Activated CD4-positive, alpha-beta T cell treated with anti-CD3 and anti-CD28 coated beads for 1 hour (primary cell): ENCODE results near the gene LMNA.
"Not testable (repeated sequence)": the region's sequence is repeated elsewhere in the genome, so short reads cannot be mapped to it uniquely, and the experiment has no call there.

Experiments used
- DNase-seq: peaks from one replicate; pipeline ENCODE4 v3.0.0-alpha.2; 2020

Gene LMNA

DNA sequence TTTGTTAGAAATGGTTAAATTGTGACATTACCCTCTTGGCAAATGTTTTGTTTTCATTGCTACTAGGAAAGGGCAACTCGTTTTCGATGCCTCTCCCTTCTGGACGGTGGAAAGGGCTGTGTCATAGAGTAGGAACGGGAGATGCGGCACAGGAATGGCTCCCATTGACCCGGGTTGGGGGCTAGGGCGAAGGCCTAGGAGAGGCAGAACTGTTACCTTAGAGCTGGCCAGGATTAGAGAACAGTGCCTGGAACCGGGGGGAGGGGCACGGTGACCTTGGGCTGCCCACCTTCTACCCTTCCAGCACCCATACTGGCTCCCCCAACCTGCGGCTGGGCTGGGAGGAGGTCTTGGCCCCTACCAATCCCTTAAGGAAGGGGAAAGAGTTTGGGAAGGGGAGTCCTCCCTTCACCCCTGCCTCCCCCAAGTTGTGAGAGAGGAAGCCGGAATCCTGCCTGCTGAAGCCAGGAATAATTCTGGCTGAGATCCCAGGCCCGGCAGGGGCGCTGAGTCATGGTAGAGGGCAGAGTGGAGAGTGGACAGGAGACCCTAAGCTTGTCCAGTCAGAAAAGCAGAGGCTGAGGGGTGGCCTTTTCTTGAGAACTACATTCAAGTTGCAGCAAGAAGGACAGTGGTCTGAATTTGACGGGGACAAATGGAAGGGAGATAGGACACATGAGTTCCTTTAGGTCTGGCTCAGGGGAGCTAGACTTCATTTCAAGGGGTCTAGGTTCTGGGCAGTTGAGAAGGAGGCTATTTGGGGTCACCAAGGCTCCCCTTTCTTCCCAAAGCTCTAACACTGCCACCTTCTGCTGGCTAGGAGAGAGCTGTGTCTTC is 8.2 kb downstream of the LMNA start:
- DNase-seq: no peak

DNA sequence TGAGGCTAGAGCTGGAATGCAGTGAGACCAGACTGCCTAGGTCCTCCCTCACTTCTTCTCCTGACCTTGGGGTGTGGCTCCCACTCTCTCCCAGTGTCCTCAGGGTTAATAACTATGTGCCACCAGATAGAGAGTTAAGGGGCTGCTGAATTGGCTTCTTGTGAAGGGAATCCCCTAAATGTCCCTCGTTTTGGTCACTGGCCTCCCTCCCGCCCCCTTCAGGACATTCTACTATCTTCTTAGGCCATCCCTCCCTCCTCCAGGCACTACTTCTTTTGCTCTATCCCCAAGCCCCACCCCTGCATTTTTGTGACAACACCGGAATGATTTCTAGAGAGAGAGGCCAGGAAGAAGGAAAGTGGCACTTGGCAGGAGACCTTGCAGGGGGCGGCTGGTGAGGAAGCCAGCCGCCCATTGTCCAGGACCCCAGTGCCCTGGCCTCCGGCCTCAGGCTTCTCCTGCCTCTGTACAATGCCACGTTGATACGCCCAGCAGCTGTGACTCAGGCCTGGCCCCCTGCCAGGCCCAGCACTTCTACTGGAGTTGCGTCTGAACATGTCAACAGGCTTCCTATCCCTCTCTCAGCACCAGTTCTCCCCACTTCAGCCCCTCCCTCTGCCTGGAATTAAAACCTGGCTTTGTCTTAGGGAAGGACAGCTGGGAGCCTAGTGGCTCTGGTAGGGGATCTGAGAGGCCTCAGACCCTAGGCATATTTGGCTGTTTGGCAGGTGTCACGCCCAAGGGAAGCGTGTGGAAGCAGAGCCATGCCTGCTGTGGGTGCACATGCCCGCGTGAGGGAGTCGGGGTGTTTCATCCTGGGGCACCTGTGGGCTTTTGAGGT is 9.1 kb downstream of the LMNA start:
- DNase-seq: peak; percentile 63

DNA sequence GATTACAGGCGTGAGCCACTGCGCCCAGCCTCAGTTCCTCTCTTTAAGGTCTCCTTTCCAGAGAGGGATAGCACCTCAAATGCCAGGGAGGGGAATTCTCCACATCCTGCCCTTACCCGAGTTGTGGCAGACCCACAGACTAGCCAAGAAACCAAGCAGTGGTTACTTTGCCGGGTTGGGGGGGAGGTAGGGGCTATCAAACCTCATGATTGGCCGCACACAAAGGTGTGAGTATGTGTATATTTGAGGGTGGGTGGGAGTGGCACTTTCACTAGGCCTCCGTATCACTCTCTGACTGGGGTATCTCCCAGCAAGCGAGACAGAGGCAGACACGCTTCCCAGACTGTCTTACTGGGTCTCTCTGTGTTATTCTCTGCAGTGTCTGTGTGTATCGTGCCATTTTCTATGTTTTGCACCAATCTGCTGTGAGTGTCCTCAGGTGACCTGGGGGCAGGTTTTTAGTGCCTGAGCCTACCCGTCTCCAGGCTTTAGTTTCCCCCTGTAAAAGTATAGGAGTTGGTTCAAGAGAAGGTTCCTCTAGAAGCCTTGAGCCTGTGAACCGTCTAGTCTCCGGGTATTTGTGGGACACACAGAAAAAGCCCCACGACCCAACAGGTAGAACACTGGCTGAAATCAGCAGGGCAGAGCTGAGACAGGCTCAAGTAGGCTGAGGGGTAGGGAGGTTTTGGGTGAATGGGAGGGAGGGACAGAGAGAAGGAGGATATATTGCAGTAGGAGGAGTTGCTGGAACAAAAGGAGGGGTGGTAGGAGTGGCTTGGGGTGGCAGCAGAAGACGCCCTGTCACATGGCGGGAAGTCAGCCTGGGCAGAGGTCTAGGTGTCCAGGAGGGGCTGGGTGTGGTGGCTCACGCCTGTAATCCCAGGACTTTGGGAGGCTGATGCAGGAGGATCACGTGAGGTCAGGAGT is 10.3 kb downstream of the LMNA start:
- DNase-seq: no peak

DNA sequence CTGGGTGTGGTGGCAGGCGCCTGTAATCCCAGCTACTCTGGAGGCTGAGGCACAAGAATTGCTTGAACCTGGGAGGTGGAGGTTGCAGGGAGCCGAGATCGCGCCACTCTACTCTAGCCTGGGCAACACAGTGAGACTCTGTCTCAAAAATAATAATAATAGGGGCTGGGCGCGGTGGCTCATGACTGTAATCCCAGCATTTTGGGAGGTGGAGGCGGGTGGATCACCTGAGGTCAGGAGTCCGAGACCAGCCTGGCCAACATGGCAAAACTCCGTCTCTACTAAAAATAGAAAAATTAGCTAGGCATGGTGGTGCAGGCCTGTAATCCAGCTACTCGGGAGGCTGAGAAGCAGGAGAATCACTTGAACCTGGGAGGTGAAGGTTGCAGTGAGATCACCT is 11.0 kb downstream of the LMNA start:
- not testable (repeated sequence) for DNase-seq

DNA sequence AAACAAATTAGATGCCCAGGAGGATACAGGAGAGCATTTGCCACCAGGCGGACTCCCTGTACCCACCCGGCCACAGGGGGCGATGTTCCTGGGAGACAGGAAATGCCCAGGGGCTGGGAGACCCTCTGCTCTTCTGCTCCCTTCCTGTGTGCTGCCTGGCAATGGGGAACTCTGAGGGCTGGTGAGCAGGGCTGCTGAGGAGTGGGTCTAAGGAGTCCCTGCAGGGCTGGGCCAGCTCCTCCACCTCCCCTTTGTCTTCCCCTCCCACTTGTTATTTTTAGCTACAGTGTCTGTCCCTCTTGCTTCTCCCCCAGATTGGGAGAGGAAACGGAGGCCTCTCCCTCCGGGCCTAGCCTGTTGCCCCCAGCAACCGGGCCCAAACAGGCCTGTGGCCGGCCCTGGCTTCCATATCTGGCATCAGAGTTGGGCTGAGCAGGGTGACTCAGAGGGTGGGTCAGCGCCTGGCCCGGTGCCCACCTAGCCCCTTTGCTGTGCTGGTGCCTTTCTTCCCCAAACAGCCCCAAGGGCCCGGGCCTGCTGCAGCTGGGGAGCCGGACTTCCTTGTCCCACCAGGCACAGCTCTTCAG is 11.6 kb downstream of the LMNA start:
- no peak for DNase-seq

DNA sequence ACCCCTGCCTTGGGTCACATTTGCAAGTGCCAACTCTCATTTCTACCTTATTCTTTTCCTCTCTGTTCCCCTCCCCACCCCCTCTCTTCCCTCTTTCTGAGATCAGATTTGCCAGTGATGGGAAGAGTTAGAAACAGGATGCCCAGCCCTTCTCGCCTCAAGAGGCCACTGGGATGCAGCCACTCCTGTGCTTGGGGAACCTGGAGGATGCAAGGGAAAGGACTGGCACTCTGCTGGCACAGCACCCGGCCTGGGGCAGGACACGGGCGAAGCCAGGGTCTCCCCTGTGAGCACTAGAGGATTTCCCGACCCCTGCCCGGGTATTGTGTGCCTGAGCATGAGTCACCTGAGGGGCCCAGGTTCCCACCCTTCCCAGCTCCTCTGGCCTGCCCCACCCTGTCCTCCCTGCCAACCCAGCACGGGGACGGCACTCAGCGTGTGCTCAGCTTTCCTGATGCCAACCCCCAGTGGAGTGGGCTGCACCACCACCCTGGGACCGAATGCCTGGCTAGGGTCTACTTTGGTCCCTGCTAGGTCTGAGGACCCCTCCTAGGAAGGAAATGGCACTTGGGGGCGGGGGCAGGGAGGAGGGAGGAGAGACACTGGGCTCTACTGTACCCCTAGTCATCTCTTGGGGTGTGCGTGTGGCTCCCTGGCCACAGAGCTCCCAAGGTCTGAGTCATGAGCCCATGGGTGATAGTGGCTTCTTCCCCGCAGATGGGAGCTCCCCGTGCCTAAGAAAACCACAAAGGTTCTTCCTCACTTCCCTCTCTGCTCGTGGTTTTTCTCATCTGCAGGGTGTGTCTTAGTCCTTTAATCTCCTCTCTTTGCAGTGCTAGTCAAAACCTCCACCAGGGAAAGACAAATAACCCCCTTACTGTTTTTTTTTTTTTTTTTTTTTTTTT is 12.4 kb downstream of the LMNA start:
- peak; percentile 66 for DNase-seq

DNA sequence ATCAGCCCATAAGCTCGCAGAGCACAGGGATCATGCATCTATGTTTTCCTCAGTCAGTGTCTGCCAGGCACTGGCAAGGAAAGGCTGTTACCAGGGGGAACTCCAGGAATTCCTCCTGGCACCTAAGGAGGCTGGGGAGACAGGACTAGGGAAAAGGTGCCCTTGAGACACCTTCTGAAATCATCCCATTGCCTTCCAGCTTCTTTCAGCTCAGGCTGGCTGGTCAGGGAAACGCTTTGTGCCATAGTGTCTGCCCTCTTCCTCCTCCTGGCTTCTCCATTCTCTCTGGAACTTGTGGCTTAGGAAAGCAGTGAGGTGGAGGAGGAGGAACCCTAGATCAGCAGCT is 13.8 kb downstream of the LMNA start:
- no peak for DNase-seq

DNA sequence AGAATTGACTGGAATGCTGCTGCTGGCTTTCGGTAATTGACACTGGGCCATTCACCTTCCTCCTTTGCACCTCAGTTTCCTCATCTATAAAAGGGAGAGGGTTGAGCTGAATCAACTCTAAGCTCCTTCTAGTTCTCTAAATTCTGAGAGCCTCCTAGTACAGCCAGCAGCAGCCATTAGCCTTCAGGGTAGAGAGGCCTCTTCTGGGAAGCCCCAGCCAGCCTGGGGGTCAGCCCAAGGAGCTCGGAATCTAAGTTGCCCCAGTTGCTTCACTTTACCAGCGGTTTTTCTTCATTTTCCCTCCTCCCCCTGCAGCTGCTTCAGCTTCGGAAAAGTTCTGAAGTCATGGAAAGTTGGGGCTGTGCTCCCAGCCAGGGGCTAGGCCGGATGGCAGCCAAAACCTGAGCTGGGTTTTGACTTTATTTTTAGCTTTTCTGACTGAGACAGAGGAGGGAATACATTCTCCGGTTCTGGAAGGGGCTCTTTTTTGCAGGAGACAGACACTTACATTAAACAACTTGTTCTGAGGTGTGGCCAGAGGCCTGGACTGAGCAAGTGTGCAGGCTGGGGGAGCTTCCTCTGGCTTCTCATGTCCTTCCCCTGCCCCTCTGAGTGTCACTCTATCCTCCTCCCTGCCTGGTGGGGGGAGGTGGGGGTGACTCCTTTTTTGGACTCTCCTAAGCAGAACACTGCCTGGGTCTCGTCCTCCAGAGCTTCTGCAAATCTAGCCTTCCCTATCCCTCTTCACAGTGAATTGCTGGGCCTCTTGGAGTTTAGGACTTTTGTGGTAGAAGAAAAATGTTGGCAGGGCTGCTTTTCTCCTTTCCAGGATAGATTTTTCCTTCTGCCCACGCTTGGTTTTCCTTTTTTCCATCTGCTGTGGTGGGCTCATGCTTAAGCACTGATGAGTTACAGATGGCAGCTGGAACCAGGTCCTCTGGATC is 14.4 kb downstream of the LMNA start:
- DNase-seq: no peak

DNA sequence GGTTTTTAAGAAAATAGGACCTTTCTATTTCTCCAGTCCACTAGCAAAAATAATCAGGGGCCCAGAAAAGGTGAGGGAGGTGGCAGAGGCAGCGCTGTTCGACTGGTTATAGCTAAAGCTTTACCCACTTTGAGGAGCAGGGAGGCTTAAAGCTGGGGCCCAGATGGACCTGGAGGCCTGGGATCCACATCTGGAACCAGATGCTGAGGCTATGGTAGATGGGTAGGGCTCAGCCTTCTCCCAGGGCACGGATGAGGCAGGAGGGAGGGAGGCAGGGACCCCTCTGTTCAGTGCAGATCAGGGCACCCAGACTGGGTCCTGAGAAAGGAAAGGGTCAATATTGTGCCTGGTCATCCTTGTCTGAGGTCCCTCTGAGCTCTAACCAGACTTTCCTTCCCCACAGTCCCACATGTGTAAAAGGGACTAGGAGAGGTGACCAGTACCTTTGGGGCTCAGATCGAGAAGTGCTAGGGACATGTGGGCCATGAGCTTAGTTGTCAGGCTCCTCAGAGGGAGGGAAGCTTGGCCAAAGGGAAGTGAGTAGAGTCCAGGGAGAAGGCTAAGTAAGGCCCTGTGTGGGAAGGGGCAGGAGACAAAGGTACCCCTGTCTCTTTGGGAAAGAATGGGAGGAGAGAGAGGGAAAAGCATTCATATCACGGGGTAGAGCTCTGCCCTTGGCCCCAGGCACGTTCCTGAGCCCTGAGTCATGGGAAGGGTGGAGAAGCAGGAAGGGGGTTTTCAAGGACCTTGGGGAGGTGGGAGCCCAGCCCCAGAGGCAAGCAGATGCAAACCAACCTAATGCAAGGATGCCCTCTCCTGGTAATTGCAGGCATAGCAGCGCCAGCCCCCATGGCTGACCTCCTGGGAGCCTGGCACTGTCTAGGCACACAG is 15.4 kb downstream of the LMNA start:
- DNase-seq: peak; percentile 69

DNA sequence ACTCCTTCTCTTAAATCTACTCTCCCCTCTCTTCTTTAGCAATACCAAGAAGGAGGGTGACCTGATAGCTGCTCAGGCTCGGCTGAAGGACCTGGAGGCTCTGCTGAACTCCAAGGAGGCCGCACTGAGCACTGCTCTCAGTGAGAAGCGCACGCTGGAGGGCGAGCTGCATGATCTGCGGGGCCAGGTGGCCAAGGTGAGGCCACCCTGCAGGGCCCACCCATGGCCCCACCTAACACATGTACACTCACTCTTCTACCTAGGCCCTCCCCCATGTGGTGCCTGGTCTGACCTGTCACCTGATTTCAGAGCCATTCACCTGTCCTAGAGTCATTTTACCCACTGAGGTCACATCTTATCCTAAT is 16.0 kb downstream of the LMNA start:
- no peak for DNase-seq

DNA sequence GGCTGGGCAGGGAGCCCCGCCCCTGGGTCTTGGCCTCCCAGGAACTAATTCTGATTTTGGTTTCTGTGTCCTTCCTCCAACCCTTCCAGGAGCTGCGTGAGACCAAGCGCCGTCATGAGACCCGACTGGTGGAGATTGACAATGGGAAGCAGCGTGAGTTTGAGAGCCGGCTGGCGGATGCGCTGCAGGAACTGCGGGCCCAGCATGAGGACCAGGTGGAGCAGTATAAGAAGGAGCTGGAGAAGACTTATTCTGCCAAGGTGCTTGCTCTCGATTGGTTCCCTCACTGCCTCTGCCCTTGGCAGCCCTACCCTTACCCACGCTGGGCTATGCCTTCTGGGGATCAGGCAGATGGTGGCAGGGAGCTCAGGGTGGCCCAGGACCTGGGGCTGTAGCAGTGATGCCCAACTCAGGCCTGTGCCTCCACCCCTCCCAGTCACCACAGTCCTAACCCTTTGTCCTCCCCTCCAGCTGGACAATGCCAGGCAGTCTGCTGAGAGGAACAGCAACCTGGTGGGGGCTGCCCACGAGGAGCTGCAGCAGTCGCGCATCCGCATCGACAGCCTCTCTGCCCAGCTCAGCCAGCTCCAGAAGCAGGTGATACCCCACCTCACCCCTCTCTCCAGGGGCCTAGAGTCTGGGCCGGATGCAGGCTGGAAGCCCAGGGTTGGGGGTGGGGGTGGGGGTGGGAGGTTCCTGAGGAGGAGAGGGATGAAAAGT is 20.4 kb downstream of the LMNA start:
- DNase-seq: no peak

DNA sequence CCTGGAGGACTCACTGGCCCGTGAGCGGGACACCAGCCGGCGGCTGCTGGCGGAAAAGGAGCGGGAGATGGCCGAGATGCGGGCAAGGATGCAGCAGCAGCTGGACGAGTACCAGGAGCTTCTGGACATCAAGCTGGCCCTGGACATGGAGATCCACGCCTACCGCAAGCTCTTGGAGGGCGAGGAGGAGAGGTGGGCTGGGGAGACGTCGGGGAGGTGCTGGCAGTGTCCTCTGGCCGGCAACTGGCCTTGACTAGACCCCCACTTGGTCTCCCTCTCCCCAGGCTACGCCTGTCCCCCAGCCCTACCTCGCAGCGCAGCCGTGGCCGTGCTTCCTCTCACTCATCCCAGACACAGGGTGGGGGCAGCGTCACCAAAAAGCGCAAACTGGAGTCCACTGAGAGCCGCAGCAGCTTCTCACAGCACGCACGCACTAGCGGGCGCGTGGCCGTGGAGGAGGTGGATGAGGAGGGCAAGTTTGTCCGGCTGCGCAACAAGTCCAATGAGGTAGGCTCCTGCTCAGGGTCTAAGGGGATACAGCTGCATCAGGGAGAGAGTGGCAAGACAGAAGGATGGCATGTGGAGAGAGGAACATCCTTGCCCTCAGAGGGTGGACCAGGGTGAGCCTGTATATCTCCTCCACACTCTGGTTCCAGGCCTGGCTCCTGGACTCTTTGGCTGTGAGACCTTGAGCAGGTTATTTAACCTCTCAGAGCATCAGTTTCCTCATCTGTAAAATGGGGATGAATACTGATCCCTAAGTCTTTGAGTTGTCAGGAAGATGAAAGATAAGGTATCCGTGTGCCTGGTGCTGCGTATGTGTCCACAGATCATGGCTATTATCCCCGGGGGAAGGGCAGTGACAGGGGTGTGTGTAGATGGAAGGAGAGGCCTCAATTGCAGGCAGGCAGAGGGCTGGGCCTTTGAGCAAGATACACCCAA is 21.7 kb downstream of the LMNA start:
- no peak for DNase-seq

DNA sequence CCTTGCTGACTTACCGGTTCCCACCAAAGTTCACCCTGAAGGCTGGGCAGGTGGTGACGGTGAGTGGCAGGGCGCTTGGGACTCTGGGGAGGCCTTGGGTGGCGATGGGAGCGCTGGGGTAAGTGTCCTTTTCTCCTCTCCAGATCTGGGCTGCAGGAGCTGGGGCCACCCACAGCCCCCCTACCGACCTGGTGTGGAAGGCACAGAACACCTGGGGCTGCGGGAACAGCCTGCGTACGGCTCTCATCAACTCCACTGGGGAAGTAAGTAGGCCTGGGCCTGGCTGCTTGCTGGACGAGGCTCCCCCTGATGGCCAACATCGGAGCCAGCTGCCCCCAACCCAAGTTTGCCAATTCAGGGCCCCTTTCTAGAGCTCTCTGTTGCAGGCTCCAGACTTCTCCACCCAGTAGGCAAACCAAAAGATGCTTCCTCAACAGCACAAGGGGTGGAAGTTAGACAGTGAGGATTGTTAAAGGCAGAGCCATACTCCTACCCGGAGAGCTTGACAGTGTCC is 22.5 kb downstream of the LMNA start:
- DNase-seq: no peak

DNA sequence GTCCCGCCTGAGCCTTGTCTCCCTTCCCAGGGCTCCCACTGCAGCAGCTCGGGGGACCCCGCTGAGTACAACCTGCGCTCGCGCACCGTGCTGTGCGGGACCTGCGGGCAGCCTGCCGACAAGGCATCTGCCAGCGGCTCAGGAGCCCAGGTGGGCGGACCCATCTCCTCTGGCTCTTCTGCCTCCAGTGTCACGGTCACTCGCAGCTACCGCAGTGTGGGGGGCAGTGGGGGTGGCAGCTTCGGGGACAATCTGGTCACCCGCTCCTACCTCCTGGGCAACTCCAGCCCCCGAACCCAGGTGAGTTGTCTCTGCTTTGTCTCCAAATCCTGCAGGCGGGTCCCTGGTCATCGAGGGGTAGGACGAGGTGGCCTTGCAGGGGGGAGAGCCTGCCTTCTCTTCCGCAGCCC is 24.0 kb downstream of the LMNA start:
- DNase-seq: no peak

DNA sequence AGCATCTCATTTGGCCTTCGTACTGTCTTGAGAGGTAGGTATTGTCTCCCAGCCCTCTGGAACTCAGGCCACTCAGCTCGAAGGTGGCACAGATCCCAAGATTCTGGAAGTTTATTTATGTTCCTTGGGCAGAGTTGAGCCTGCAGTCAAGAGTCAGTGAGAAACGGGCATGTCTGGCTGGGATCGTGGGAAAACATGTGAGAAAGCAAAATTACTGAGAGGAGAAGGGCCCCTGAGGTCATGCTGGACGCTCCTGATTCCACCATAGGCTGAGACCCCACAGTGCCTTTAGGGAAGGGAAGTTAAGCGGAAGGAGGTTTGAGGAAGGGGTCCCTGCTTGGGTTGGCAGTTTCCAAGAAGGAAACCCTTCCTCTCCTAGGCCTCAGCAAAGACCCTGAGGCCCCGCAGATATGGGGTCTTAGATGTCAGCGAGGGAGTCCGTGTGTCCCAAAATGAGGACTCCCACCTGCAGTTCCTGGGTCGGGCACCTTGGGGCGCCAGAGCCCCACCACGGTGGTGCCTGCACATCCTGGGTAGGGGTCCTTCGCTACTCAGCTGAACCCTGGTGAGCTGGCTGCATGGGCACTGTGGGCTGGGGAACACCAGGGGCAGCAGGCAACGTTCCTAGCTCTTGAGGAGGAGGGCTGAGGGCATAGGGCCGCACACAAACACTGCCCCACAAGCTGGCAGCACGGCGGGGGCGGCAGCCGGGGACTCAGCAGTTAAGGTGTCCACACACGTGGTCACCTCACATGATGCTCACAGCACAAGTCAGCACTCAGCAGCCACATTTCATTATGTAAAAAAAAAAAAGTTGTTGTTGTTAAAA is 26.6 kb downstream of the LMNA start:
- DNase-seq: no peak

DNA sequence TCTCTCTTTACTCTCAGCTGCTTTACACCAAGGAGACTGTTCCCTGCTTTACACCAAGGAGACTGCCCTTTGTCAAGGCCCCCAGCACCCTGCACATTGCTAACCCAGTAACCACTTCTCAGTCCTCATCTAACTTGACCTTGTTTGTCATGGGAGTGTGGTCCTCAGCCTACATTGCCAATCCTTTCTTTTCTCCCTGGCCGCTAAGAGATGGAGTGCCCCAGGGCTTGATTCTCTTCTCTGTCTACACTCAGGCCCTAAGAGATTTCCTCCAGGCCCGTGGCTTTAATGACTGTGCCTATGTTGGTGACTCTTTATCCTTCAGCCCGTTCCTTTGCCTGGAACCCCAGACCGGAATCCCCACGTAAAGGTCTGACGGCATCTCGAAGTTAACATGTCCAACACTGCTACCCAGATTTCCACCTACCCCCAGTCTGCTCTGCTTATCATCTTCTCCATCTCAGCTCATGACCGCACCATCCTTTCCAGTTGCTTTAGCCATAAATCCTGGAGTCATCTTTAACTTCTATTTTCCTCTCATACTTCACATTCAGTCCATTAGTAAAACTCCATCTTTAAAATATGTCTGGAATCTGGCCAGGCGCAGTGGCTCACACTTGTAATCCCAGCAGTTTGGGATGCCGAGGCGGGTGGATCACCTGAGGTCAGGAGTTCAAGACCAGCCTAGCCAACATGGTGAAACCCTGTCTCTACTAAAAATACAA is 29.4 kb downstream of the LMNA start:
- DNase-seq: no peak
